HG03135 (cell line): ENCODE data around the gene SPECC1L.

ENCODE experiments used
- ATAC-seq: cut with Tn5 transposase; IDR thresholded peaks from one replicate; pipeline ENCODE4 v1.9.1; 2021; ENCODE audit warnings: mild to moderate bottlenecking, moderate library complexity; ENCODE audit not compliant: unreplicated experiment

SPECC1L gene

DNA sequence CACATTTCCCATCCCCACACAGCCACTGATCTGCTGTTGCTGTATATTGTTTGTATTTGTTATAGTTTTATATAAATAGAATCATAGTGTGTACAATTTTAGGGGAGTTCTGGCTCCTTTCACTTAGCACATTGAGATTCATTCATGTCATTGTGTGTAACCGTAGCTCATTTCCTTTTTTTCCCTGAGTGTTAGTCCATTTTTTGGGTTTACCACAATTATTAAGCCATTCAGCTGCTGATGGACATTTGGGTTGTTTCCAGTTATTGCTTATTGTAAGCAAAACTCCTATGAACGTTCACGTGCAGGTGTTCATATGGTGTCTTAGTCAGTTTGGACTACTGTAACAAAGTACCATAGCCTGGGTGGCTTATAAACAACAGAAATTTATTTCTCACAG lies 123.2 kb downstream of the SPECC1L start:
- no peak for ATAC-seq

DNA sequence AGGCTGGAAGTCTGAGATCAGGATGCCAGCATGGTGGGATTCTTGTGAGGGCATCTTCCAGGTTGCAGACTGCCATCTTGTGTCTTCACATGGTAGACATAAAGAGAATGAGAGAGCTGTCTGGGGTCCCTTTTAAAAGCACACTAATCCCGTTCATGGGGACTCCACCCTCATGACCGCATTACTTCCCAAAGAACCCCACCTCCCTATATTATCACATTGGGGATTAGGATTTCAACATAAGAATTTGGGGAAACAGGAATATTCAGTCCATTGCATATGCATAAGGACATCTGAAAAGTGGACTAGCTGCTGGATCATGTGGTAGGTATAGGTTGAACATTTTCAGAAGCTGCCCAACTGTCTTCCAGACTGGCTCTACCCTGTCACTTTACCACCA lies 123.6 kb downstream of the SPECC1L start:
- ATAC-seq: no peak

DNA sequence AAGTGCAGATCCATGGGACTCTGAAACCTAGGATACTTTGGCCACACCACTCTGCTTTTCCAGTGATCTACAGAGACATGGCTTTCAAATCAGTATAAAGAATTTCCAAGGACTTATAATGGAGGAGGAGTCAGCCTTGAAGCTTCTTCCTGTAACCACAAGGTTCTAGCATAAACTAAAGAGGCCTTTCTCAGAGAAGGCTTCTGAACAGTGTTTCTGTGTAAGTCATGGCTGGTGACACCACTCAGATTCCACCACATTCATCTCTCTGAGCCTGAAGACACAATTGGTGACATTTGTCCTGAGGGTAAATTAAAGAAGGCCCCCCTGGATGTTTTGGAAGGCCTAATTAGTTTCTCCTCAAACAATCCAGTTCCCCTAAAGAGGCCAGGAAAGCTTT lies 127.8 kb downstream of the SPECC1L start:
- no peak for ATAC-seq

DNA sequence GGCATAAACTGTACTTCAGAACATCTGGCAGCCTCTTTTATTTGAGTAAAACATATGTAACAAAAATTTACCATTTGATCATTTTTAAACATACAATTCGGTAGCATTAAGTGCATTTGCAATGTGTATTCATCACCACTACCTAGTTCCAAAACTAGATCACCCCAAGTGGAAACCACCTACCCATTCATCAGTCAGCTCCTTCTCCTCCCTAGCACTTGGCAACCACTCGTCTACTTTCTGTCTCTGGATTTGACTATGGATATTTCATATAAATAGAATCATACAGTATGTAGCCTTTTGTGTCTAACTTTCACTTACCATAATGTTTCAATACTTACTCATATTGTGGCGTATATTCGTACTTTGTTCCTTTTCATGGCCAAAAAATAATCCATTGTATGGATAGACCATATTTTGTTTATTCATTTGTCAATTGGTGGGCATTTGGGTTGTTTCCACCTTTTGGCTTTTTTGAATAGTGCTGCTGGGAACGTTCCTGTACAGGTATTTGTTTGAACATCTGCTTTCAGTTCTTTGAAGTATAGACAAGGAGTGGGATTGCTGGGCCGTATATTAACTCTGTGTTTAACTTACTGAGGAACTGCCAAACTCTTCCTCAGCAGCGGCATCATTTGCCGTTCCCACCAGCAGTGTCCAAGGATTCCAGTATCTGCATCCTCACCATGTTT lies 129.5 kb downstream of the SPECC1L start:
- no peak for ATAC-seq

DNA sequence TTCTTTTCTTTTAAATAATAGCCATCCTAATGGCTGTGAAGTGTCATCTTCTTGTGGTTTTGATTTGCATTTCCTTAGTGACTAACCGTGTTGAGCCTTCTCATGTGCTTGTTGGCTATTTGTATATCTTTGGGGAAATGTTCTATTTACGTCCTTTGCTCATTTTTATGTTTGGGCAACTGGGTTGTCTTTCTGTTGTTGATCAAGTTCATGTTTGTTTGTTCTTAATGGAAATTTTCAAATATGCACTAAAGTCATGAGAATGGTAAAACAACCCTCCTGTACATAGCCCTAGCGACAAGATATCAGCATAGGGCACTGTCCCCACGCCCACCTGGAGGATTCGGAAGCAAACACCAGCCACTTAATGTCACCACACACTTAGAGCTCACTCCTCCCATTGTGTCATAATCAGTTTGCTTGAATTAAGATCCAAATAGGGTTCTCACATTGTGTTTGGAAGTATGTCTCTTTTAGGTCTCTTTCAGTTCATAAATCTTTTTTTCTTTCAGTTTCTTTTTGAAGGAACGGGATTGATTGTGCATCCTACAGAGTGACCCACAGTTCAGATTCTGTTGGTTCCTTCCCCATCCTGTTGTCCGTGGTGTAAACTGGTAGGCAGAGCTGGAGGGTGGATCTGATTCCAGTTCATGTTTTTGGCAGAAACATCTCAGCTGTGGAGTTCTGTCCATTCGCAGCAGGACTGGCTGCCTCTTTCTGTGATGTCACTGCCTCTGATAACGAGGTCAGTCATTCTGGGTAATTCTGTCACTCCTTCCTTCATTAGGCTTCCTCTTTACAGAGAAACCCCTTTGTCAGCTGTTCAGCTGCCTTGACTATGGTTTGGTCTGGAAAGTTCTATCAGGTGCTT lies 130.3 kb downstream of the SPECC1L start:
- ATAC-seq: no peak

DNA sequence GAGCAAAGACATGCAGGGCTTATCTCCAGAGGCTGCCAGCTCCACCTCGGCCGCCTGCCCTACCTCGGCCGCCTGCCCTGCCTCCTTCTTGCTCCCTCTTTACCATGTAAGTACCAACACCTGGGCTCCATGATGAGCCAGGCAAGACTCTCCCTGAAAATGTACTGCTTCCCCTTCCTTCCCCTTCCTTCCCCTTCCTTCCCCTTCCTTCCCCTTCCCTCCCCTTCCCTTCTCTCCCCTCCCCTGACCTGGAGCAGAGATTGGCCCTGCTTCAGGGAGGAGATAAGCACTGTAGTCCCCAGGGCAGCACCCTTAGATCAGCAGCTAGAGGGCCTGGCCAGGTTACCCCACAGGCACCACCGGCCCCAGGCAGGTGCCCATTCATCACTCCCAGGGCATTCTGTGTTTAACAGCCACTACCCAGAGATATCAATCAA lies 131.3 kb downstream of the SPECC1L start:
- ATAC-seq: no peak

DNA sequence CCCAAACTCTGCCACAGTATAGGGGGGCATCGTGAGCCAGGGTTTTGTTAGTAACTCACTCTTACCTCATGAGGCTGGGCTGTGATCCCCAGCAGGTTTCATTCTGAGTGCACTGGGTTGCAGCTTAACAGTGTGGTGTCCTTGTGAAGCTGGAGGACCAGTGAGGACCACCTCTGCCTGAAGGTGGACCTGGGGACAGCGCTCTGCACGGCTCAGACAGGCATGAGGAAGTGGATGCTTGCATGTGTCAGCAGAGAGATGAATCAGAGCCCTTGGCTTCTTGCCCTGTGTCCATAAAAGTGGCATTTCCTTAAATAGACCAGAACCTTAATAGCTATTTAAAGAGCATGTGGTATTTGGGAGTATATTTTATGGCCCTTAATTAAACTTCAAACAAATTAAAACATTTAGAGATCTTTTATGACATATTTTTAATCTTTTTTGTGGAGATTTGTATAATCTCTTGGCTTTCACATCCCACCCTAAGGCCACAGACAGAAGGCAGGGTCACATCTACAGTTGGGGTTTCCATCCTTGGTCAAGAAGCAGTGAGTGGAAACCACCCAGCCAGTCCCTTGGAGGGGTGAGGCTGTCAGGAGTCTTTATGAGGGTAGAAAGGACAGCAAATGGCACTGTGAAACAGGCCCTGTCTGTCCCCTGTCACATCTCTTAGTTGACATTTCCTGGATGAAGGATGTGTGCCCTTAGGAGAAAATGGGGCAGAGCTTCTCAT lies 132.0 kb downstream of the SPECC1L start:
- no peak for ATAC-seq

DNA sequence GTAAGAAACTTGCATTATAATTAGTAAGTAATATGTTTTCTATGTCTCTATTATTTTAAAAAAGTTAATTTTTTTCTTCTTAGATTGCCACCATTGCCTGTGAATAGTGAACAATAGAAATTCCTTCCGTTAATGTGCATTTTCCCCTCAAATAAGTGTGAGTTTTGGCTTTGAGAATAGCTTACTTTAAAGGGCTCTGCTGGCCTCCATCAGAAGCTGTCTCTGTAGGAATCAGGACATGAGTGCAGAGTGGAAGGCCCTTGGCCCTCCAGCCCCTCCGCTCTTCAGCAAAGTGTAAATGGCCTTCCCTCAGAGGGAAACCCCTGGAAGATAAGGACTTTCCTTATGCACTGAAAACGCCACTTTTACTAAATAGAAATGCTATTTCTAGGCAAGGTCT lies 132.7 kb downstream of the SPECC1L start:
- no peak for ATAC-seq

DNA sequence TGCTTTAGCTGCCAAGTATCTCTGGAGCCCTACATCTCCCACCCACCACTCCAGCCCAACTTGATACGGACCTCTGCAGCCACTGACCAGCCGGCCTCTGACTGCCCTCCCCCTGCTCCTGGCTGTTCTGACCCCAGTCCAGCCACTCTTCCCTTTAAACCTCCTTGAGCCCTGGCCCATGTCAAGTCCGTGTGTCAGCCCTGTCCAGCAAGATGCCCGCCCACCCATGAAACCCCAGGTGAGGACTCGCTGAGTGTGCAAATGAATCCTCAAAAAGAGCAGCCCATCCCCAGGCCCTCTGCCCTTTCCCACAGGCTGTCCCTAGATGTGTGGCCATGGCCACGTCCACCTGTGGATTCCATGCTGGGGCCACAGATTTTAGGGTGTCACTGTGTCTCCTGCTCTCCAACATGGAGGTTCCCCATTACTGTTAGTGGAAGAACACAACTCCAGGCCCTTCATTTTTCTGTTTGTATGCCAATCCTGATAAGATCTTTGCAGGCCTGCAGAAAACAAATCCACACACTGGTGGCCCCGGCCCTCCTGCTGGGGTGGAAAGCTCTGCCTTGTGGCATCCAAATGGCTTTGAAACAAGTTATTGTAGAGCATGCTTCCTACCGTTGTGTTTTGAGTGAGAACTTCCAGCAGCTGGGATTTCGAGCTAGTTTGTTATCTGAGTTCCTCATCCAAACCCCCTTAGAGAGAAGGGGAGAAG lies 134.1 kb downstream of the SPECC1L start:
- ATAC-seq: no peak

DNA sequence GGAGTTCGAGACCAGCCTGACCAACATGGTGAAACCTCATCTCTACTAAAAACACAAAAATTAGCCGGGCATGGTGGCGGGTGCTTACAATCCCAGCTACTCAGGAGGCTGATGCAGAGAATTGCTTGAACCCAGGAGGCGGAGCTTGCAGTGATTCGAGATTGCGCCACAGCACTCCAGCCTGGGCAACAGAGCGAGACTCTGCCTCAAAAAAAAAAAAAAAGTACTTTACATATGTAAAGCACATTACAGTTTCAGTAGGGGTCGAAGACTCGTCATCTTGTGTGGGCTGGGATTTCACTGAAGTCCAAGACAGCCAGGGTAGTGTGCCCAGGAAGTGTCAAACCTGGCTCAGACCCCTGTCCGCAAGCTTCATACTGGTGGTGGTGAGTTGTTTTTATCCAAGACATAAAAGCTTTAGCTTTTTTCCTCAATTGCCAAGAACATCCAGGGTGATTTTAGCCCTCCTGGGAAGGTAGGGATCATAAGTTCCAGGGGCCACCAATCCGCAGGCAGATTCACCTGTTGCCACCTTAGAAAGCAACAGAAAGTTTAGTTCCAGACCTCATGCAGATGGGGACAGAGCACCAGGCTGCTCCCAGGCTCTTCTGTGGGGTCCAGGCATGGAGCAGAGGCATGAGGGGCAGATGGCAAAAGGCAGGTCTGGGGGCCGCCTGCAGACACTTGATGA lies 135.1 kb downstream of the SPECC1L start:
- ATAC-seq: no peak

DNA sequence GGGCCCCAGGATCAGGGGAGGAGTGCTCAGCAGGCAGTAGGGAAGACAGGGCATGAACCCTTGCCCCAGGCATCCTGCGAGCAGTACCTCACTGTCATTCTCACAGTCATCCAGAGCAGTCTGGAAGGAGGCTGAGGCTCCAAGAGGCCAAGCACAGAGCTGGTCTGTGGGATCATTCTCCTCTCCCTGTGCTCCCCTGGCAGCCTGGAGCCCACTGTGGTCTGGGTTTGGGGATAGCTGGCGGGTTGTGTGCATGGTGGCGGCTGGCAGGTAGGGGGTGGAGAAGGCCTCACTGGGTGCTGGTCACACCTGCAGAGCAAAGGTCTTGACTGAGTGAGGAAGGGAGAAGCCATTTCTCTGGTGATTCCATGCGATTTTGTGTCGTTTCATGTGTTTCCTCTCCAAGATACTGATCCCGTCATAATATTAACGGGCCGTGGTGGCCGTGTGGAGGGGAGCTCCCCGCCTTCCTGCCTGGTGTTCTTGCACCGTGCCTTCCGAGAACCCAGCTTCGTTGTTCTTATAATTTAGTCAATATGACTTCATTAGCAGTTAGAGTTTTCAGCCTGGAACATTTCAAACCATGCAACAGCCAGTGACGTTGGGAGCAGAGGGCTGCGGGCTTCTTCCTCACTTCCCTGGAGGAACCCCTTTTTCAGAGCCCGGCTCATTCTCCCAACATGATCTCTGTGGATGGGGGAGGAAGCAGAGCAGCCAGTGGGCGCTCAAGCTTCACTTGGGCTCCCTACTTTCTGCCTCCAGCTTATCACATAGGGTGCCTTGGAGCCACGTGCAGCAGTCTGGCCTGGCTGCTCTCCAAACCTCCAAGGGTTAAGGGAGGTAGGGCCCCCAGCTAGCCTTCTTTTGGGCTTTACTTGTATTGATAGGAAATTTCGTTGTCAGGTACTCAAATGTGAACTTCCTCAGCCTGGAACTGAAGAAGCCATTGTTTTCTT lies 136.0 kb downstream of the SPECC1L start:
- ATAC-seq: no peak

DNA sequence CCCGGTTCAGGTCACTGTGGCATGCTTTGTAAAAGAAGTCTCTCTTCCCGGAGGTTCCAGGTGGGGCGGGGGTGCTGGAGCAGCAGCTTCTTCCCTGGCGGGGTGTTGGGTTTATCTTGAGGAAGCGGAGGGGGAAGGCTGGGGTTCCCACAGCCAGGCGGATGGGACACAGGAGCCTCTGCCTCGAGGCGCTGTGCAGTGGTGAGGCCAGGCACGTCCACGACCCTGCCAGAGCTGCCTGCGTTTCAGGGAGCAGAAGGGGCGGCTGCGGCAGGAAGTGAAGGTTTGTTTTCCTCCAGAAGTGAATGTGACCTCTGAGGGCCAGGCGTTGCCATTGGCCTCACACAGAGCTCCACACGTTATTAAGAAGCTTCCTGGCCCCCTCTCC lies 136.6 kb downstream of the SPECC1L start:
- no peak for ATAC-seq

DNA sequence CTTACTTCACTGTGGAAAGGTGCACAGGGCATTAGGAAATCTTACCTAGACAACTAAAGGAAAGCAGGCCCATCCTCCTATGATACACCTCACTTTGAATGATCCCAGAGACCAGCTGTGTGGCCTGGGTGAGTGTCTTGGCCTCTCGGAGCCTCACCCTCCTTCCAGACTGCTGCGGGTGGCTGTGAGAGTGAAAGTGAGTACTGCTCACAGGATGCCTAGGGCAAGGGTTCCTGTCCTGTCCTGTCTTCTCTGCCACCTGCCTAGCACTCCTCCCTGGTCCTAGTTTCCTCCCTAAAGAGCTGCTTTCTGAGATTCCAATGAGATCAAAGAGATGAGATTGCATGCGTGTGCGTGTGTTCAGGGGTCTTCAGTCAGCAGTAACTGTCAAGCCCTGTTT lies 137.3 kb downstream of the SPECC1L start:
- no peak for ATAC-seq

DNA sequence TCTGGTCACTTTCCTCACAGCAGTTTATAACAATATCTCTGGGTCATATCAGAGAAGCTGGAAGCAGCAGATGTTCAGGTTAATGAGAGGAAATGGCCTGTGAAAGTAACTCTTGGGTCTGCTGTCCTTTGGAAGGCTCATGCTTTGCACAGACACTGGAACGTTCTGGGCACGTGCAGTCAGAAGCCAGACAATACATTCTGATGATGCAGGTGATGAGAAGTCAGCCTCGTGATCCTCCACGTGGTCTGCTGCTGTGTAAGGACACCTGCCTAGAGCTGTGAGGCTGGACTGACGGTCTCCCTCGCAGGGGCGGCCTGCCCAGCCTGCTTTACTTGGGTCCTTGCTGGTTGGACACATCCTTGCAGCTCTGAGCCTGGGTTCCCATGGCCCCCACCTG lies 138.0 kb downstream of the SPECC1L start:
- no peak for ATAC-seq

DNA sequence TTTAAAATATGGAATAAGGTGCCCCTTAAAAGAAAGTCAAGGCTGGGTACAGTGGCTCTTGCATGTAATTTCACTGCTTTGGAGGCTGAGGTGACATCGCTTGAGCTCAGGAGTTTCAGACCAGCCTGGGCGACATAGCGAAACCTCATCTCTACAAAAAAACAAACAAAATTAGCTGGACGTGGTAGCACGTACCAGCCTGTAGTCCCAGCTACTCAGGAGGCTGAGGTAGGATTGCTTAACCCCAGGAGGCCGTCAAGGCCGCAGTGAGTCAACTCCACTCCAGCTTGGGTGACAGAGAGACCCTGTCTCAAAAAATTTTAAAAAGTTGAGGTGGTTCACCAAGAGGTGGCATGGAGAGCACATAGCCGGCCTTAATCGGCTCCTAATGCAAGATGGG lies 139.1 kb downstream of the SPECC1L start:
- no peak for ATAC-seq

DNA sequence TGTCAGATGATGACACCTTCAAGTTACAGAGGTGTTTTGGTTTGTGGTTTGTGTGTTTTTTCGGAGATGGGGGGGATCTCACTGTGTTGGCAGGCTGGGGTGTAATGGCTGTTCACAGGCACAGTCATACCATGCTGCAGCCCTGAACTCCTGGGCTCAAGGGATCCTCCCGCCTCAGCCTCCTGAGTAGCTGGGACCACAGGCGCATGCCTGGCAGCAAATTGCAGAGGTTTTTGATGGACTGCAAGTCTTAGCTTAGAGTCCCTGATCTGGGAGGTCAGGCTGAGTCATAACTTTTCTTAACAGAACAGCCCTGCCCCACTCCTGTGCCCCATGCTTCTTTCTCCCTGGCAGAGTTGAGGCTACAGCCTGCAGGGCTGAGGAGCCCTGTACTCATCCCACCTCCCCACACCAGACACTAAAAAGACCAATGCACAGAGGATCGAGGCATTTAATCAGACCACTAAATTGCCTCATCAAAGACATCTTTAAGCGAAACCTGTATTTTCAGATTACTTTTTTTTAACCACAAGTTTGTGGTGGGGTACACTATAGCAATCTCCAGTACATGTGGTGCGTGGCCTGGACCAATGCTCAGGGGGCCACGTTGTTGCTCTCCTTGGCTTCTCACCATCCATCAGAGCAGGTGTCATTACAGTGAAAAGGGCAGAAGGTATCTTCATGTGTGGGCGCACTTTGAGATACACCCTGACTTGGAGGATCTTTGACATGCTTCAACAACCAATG lies 139.7 kb downstream of the SPECC1L start:
- no peak for ATAC-seq

DNA sequence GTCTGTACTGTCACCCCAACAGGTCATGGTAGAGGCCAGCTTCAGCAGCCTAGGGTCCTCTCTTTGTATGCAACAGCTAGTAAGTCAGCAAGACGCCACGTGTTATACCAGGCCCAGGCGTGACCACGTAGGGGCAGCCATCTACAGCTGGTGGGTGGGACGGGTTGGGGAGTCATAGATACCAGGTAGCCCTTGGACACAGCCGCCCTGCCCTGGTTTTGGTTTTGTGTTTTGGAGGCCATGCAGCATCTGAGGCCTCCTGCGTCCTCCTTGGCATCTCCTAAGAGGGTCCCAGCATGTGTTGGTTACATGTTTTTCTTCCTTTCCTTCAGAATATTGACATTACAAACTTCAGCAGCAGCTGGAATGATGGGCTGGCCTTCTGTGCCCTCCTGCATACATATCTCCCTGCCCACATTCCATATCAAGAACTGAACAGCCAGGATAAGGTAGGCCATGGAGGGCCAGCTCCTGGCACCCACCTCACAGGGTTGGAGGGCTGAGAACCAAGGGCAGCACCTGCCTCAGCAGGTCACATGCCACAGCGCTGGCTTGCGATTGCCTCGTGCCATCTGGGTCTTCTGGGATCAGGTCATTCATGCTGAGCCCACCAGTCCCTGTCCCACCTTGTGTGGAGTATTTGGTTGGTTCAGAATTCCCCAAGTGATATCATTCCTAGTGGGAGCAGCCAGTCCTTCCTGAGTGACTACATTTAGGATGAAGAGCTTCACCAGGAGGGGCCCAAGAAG lies 140.8 kb downstream of the SPECC1L start:
- ATAC-seq: no peak

DNA sequence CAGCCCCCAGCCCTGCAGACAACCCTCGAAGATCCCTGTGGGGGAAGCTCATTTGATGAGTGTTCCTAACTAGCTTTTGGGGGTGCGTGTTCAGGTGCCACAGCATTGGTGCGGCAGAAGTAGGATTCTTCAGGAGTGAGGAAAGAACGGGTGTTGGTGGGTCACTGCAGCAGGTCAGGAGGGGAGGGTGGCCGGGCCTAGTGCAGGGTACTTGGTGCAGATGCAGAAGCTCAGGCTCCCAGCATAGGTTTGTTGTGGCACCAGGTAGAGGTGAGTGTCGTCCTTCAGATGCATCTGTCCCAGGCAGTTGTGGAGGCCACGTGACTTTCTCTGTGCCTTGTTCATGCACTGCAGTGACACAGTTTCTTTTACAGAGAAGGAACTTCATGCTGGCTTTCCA lies 141.6 kb downstream of the SPECC1L start:
- ATAC-seq: no peak
